Measurements from ENCODE around the gene PTPN23. TPM values are rescaled to one million over a fixed set of nuclear protein-coding genes. Genes with fewer than 3 reads are reported as not detected.

Gene PTPN23
- total and polyA plus RNA-seq, 10 of the 15 experiments (the other 5 are each of a cell fraction or from before 2014, with no cell fraction given): 0.44 to 28.6 (median 4.4) TPM

DNA sequence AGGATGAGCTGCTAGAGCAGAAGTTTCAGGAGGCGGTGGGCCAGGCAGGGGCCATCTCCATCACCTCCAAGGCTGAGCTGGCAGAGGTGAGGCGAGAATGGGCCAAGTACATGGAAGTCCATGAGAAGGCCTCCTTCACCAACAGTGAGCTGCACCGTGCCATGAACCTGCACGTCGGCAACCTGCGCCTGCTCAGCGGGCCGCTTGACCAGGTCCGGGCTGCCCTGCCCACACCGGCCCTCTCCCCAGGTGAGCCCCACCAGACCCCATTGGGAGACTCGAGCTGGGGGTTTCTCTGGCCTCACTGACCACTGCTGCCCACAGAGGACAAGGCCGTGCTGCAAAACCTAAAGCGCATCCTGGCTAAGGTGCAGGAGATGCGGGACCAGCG lies 28.0 kb downstream of the PTPN23 start:
- intact Hi-C loops (cut with micrococcal nuclease; ENCODE audit: unreplicated experiment) (no loop called here), in situ Hi-C loops (cut with MboI) (no loop called here)
- 96% methylated on average over 15 of the region's 15 CpGs for WGBS (ENCODE audit: insufficient coverage, insufficient replicate concordance, low lambda C conversion rate, missing lambda C conversion rate)
- no peak for FAIRE-seq
- H3K4me1 ChIP-seq (ENCODE audit: control insufficient read depth, insufficient read depth, low read length): no peaks in the 10 kb centered on the region
- RAD21 ChIA-PET (ENCODE audit: unreplicated experiment): no interaction called here
- POLR2A ChIA-PET: no interaction called here
- BruUV-seq (replicated peaks): no TSS peak
- no peak for TF ChIP-seq CBX5 (IDR thresholded peaks at IDR 0.05; ENCODE audit: low read depth)
- TF ChIP-seq CHD1 (IDR thresholded peaks at IDR 0.05; ENCODE audit: low read depth, low read length): no peak
- peak; percentile 11; the same call in 1 of the 2 replicates for TF ChIP-seq POLR2A (IDR thresholded peaks at IDR 0.05; ENCODE audit: low read depth, low read length)
- TF ChIP-seq RB1 (IDR thresholded peaks at IDR 0.05; ENCODE audit: borderline replicate concordance): no peak
- DNase-seq (ENCODE audit: low read depth, low spot score): no peak
- no peak overlapping the region for H3K27ac ChIP-seq (ENCODE audit: control insufficient read depth, insufficient read depth)
- no peak overlapping the region for H3K4me2 ChIP-seq (ENCODE audit: control insufficient read depth, insufficient read depth)
- H2AFZ ChIP-seq (ENCODE audit: control insufficient read depth, low read depth, low read length): no peak overlapping the region
- no peaks in the 10 kb centered on the region for H3K9me3 ChIP-seq (replicated peaks; ENCODE audit: control insufficient read depth, insufficient read depth, low read length)
- no peak overlapping the region for H3K9ac ChIP-seq (ENCODE audit: control insufficient read depth, insufficient read depth, low read length)
- H3K4me3 ChIP-seq: no peak overlapping the region
- SMC1A ChIA-PET (ENCODE audit: uncharacterized antibody, unreplicated experiment): no interaction called here
- no peaks in the 10 kb centered on the region for H3K79me2 ChIP-seq (ENCODE audit: control insufficient read depth, insufficient read depth, low read length)
- no peaks in the 10 kb centered on the region; the same call in 1 of the 2 replicates for H4K20me1 ChIP-seq (ENCODE audit: control insufficient read depth, insufficient read depth)
- H3K27me3 ChIP-seq (replicated peaks in 1 of 2; ENCODE audit: control insufficient read depth in 2 of 2, insufficient read depth in 2 of 2, low read length in 1 of 2): no peaks in the 10 kb centered on the region
- ATAC-seq: no peak
- CTCF ChIA-PET: interaction anchor here (1.4 kb wide), 1 partner anchor 12 kb away, joined by 4 read pairs; no protein-coding TSS in a partner anchor
- H3K36me3 ChIP-seq (ENCODE audit: control insufficient read depth in 2 of 2, insufficient read depth in 2 of 2, low read length in 1 of 2): peaks cover 18 to 62% of the 10 kb centered on the region in 2 experiments

DNA sequence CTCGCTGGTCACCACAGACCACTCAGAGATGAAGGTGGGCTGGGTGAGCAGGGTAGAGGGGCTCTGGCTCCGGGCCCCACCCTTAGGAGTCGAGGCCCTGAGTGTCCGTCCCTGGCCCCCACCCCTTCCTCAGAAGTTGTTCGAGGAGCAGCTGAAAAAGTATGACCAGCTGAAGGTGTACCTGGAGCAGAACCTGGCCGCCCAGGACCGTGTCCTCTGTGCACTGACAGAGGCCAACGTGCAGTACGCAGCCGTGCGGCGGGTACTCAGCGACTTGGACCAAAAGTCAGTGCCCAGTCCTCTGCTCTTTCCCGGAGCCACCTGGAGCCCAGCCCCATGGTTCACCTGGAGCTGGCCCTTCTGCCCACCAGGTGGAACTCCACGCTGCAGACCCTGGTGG lies 28.5 kb downstream of the PTPN23 start:
- Histone ChIP-seq H3K27ac (ENCODE audit: control insufficient read depth, insufficient read depth) (no peak overlapping the region), H3K27me3 (replicated peaks in 1 of 2; ENCODE audit: control insufficient read depth in 2 of 2, insufficient read depth in 2 of 2, low read length in 1 of 2) (no peaks in the 10 kb centered on the region), H3K9me3 (replicated peaks; ENCODE audit: control insufficient read depth, insufficient read depth, low read length) (no peaks in the 10 kb centered on the region), H3K79me2 (ENCODE audit: control insufficient read depth, insufficient read depth, low read length) (no peaks in the 10 kb centered on the region), H3K4me2 (ENCODE audit: control insufficient read depth, insufficient read depth) (no peak overlapping the region), H2AFZ (ENCODE audit: control insufficient read depth, low read depth, low read length) (no peak overlapping the region), H4K20me1 (ENCODE audit: control insufficient read depth, insufficient read depth) (no peaks in the 10 kb centered on the region; the same call in 1 of the 2 replicates), H3K9ac (ENCODE audit: control insufficient read depth, insufficient read depth, low read length) (no peak overlapping the region), H3K4me1 (ENCODE audit: control insufficient read depth, insufficient read depth, low read length) (no peaks in the 10 kb centered on the region), H3K36me3 (ENCODE audit: control insufficient read depth in 2 of 2, insufficient read depth in 2 of 2, low read length in 1 of 2) (peaks cover 21 to 67% of the 10 kb centered on the region in 2 experiments), H3K4me3 (no peak overlapping the region)
- RAD21 ChIA-PET (ENCODE audit: unreplicated experiment): no interaction called here
- DNase-seq (ENCODE audit: low read depth, low spot score) (no peak), FAIRE-seq (no peak), ATAC-seq (no peak)
- POLR2A ChIA-PET: no interaction called here
- 92% methylated on average over 15 of the region's 15 CpGs for WGBS (ENCODE audit: insufficient coverage, insufficient replicate concordance, low lambda C conversion rate, missing lambda C conversion rate)
- TSS peak; percentile 26 for BruUV-seq (replicated peaks)
- in situ Hi-C loops (cut with MboI): no loop called here
- intact Hi-C loops (cut with micrococcal nuclease; ENCODE audit: unreplicated experiment): no loop called here
- CTCF ChIA-PET: interaction anchor here (1.4 kb wide), 1 partner anchor 12 kb away, joined by 4 read pairs; no protein-coding TSS in a partner anchor
- SMC1A ChIA-PET (ENCODE audit: uncharacterized antibody, unreplicated experiment): no interaction called here
- no peak for TF ChIP-seq FOS (IDR thresholded peaks at IDR 0.05; ENCODE audit: borderline replicate concordance, extremely low read depth, insufficient read length)
- TF ChIP-seq ZNF217 (IDR thresholded peaks at IDR 0.05): no peak
- no peak for TF ChIP-seq ETV6 (conservative IDR thresholded peaks at IDR 0.05 in 1 of 2, IDR thresholded peaks at IDR 0.05 in 1 of 2; ENCODE audit: borderline replicate concordance in 1 of 2, low read depth in 1 of 2)
- TF ChIP-seq SMAD5 (IDR thresholded peaks at IDR 0.05; ENCODE audit: low read depth): no peak
- TF ChIP-seq DPF2 (IDR thresholded peaks at IDR 0.05): no peak
- TF ChIP-seq CBX3 (IDR thresholded peaks at IDR 0.05; ENCODE audit: borderline replicate concordance, low read depth): no peak
- TF ChIP-seq, protein P1, sequence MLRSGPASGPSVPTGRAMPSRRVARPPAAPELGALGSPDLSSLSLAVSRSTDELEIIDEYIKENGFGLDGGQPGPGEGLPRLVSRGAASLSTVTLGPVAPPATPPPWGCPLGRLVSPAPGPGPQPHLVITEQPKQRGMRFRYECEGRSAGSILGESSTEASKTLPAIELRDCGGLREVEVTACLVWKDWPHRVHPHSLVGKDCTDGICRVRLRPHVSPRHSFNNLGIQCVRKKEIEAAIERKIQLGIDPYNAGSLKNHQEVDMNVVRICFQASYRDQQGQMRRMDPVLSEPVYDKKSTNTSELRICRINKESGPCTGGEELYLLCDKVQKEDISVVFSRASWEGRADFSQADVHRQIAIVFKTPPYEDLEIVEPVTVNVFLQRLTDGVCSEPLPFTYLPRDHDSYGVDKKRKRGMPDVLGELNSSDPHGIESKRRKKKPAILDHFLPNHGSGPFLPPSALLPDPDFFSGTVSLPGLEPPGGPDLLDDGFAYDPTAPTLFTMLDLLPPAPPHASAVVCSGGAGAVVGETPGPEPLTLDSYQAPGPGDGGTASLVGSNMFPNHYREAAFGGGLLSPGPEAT (IDR thresholded peaks at IDR 0.05; ENCODE audit: low read depth): no peak
- TF ChIP-seq, protein P2, sequence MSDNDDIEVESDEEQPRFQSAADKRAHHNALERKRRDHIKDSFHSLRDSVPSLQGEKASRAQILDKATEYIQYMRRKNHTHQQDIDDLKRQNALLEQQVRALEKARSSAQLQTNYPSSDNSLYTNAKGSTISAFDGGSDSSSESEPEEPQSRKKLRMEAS (IDR thresholded peaks at IDR 0.05; ENCODE audit: low read depth, low read length): no peak
